HCT116 (cell line): ENCODE measurements around the gene ZNF430. TPM values are rescaled to one million over a fixed set of nuclear protein-coding genes. Genes with fewer than 3 reads are reported as not detected.

ENCODE experiments used
- ATAC-seq: fragments of 200-7000 bp; cut with Tn5 transposase; 2 replicates; pipeline ENCODE4 v1.9.1; 2020; ENCODE audit warnings: mild to moderate bottlenecking, moderate library complexity
- BruUV-seq: library from RNA; stranded (reverse); fragments of 400-500 nt; replicated peaks from 2 replicates; lab custom pipeline; 2021; lab: Mats Ljungman, UMichigan
- CTCF ChIA-PET: fragments of 300-600 bp; sonication (Branson Sonifier 250); formaldehyde crosslinking; loops from one replicate; lab custom pipeline; 2021; ENCODE audit warnings: antibody characterized with exemption; lab: Charles Lee
- POLR2A ChIA-PET: fragments of 300-600, 350-600 bp; sonication (Branson Sonifier 250); formaldehyde crosslinking; loops from one replicate; lab custom pipeline; 2021; ENCODE audit warnings: antibody characterized with exemption; lab: Charles Lee
- RAD21 ChIA-PET, 2 experiments: fragments of 300-600 bp; sonication (Branson Sonifier 250); formaldehyde crosslinking; loops; one replicate each; lab custom pipeline; 2023; ENCODE audit warnings: low total read pairs in 2 of 2; ENCODE audit not compliant: uncharacterized antibody in 2 of 2, unreplicated experiment in 2 of 2, low non-redundant PET in 1 of 2; lab: Charles Lee
- DNase-seq: peaks from one replicate; pipeline ENCODE4 v3.0.0-alpha.2; 2010; ENCODE audit warnings: low read depth, low spot score
- H2AFZ ChIP-seq: fragments of 200-600 bp; shearing (Covaris generic), sonication (generic); 2 replicates; pipeline ENCODE4 v1.6.1; 2017; ENCODE audit warnings: low read depth, mixed run types, mixed read lengths, antibody characterized with exemption, low read length; ENCODE audit not compliant: poor library complexity, severe bottlenecking
- H3K27ac ChIP-seq: 2 replicates; pipeline ENCODE4 v1.5.1; 2012; ENCODE audit warnings: low read depth, low read length
- H3K27me3 ChIP-seq: fragments of 200-600 bp; sonication (generic); 2 replicates; pipeline ENCODE4 v1.6.1; 2016; ENCODE audit warnings: mixed run types, low read length, mixed read lengths; ENCODE audit not compliant: insufficient read depth
- H3K36me3 ChIP-seq, 2 experiments: fragments of 200-500 bp in 1 of 2; fragments of 200-600 bp in 1 of 2; sonication (Bioruptor generic) in 1 of 2; sonication (generic) in 1 of 2; 2 replicates each; pipeline versions ENCODE4 v1.5.1 to v1.6.1; 2014 to 2016; ENCODE audit warnings: low read length in 2 of 2, inconsistent platforms in 1 of 2, mixed read lengths in 1 of 2, mixed run types in 1 of 2; ENCODE audit not compliant: insufficient read depth in 2 of 2, control insufficient read depth in 1 of 2
- H3K4me1 ChIP-seq, 2 experiments: fragments of 200-600 bp in 1 of 2; sonication (generic) in 1 of 2; 2 replicates each; pipeline versions ENCODE4 v1.5.1 to v1.6.1; 2012 to 2017; ENCODE audit warnings: low read length in 2 of 2, inconsistent platforms in 1 of 2, mild to moderate bottlenecking in 1 of 2, mixed read lengths in 1 of 2, mixed run types in 1 of 2, moderate library complexity in 1 of 2; ENCODE audit not compliant: insufficient read depth in 2 of 2, control insufficient read depth in 1 of 2
- H3K4me2 ChIP-seq: fragments of 200-600 bp; sonication (generic); 2 replicates; pipeline ENCODE4 v1.6.1; 2017; ENCODE audit warnings: mixed run types, low read length, mixed read lengths
- H3K4me3 ChIP-seq, 2 experiments: fragments of 200-600 bp in 1 of 2; sonication (generic) in 1 of 2; replicated peaks in 1 of 2; 2 replicates each; pipeline ENCODE4 v1.5.1; 2011 to 2016; ENCODE audit warnings: low read length in 2 of 2, control low read depth in 1 of 2, low read depth in 1 of 2, mild to moderate bottlenecking in 1 of 2, mixed read lengths in 1 of 2, mixed run types in 1 of 2
- H3K79me2 ChIP-seq: fragments of 200-600 bp; sonication (generic); 2 replicates; pipeline ENCODE4 v1.6.1; 2017; ENCODE audit warnings: mild to moderate bottlenecking, mixed run types, low read length, moderate library complexity, mixed read lengths; ENCODE audit not compliant: insufficient read depth
- H3K9ac ChIP-seq: fragments of 200-600 bp; sonication (generic); 2 replicates; pipeline ENCODE4 v1.6.1; 2016; ENCODE audit warnings: low read length, mixed read lengths
- H3K9me2 ChIP-seq: fragments of 200-600 bp; sonication (generic), shearing (Covaris generic); 2 replicates; pipeline ENCODE4 v1.6.1; 2017; ENCODE audit warnings: mixed run types, mild to moderate bottlenecking, moderate library complexity; ENCODE audit not compliant: insufficient read depth
- H3K9me3 ChIP-seq, 2 experiments: fragments of 200-500 bp in 1 of 2; fragments of 200-600 bp in 1 of 2; sonication (Bioruptor generic) in 1 of 2; sonication (generic) in 1 of 2; 2 replicates each; pipeline ENCODE4 v1.6.1; 2014 to 2017; ENCODE audit warnings: low read length in 2 of 2, mixed read lengths in 2 of 2, inconsistent platforms in 1 of 2, low read depth in 1 of 2, mild to moderate bottlenecking in 1 of 2, mixed run types in 1 of 2, moderate library complexity in 1 of 2; ENCODE audit not compliant: control insufficient read depth in 1 of 2, insufficient read depth in 1 of 2
- H4K20me1 ChIP-seq: fragments of 200-600 bp; sonication (generic), shearing (Covaris generic); 2 replicates; pipeline ENCODE4 v1.6.1; 2017; ENCODE audit warnings: mixed run types, mild to moderate bottlenecking, moderate library complexity; ENCODE audit not compliant: insufficient read depth
- ATF3 ChIP-seq: IDR thresholded peaks from 2 replicates; pipeline ENCODE4 v1.6.1; 2012
- CBX3 ChIP-seq: IDR thresholded peaks from 2 replicates; pipeline ENCODE4 v1.6.1; 2012; ENCODE audit warnings: low read depth
- CEBPB ChIP-seq: IDR thresholded peaks from 2 replicates; pipeline ENCODE4 v1.6.1; 2012; ENCODE audit warnings: low read depth
- EGR1 ChIP-seq: IDR thresholded peaks from 2 replicates; pipeline ENCODE4 v1.6.1; 2012; ENCODE audit warnings: low read depth
- EZH2phosphoT487 ChIP-seq: fragments of 200-600 bp; IDR thresholded peaks from 2 replicates; pipeline ENCODE4 v1.6.1; 2018; ENCODE audit warnings: antibody characterized with exemption, borderline replicate concordance
- POLR2AphosphoS5 ChIP-seq: IDR thresholded peaks from 2 replicates; pipeline ENCODE4 v1.6.1; 2011; ENCODE audit warnings: mild to moderate bottlenecking, low read depth, low read length, moderate library complexity
- RAD21 ChIP-seq: IDR thresholded peaks from 2 replicates; pipeline ENCODE4 v1.6.1; 2012; ENCODE audit warnings: low read depth, mild to moderate bottlenecking
- SIN3A ChIP-seq: IDR thresholded peaks from 2 replicates; pipeline ENCODE4 v1.6.1; 2012; ENCODE audit warnings: low read depth
- SP1 ChIP-seq: IDR thresholded peaks from 2 replicates; pipeline ENCODE4 v1.6.1; 2012; ENCODE audit warnings: low read depth
- SRF ChIP-seq: IDR thresholded peaks from 2 replicates; pipeline ENCODE4 v1.6.1; 2012; ENCODE audit warnings: low read depth
- TCF7L2 ChIP-seq: IDR thresholded peaks from 2 replicates; pipeline ENCODE4 v1.7.0; 2011; ENCODE audit warnings: borderline replicate concordance, inconsistent platforms; ENCODE audit not compliant: insufficient read depth, insufficient read length; ENCODE audit errors: extremely low read depth
- ZNF274 ChIP-seq: fragments of 200-500 bp; sonication (Bioruptor generic); IDR thresholded peaks from 2 replicates; pipeline ENCODE4 v1.6.1; 2014; ENCODE audit warnings: mild to moderate bottlenecking, low read depth, low read length, inconsistent platforms
- intact Hi-C: fragments of 100-400 bp; cut with micrococcal nuclease; formaldehyde crosslinking; loops from 2 replicates; pipeline ENCODE4 v1.10.0; 2022
- total RNA-seq: library from RNA; stranded (reverse); gene quantifications from one replicate; pipeline ENCODE4 v1.2.1, GENCODE V29; 2021; ENCODE audit not compliant: unreplicated experiment
- TF ChIP-seq, protein P1 (sequence below): IDR thresholded peaks from 2 replicates; pipeline ENCODE4 v1.6.1; 2012

The ZNF430 gene
- total RNA-seq, 1 experiment from 2014 or later, result 8.4 TPM

GRCh38 chr19:21046489-21046888 lies 26.0 kb downstream of the ZNF430 start:
- H4K20me1 ChIP-seq, result no peaks in the 10 kb centered on the region
- no peak overlapping the region for H3K4me2 ChIP-seq
- DNase-seq, result no peak
- H3K27me3 ChIP-seq, result no peaks in the 10 kb centered on the region
- H2AFZ ChIP-seq, result no peak overlapping the region
- 0 out of 4 replicates have a peak, but pooled peaks cover 0 to 4% of the 10 kb centered on the region in 2 experiments for H3K36me3 ChIP-seq
- no peaks in the 10 kb centered on the region for H3K9me2 ChIP-seq
- no peak overlapping the region for H3K4me3 ChIP-seq
- intact Hi-C loops, result no loop called here
- TF ChIP-seq EGR1 (no peak), CBX3 (no peak), POLR2AphosphoS5 (no peak), SP1 (no peak), EZH2phosphoT487 (no peak), SRF (no peak), TCF7L2 (no peak), ZNF274 (no peak), RAD21 (no peak), SIN3A (no peak), ATF3 (no peak)
- TF ChIP-seq, protein P1, sequence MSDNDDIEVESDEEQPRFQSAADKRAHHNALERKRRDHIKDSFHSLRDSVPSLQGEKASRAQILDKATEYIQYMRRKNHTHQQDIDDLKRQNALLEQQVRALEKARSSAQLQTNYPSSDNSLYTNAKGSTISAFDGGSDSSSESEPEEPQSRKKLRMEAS, result no peak
- ChIA-PET CTCF (no interaction called here), POLR2A (no interaction called here), RAD21 (no interaction called here)
- no TSS peak for BruUV-seq
- H3K27ac ChIP-seq, result no peak overlapping the region
- ATAC-seq, result no peak
- H3K79me2 ChIP-seq, result peaks cover 21% of the 10 kb centered on the region
- H3K4me1 ChIP-seq, result no peaks in the 10 kb centered on the region
- peaks cover 0 to 5% of the 10 kb centered on the region in 2 experiments; a peak in 1 of 4 replicates for H3K9me3 ChIP-seq
- no peak overlapping the region for H3K9ac ChIP-seq

DNA sequence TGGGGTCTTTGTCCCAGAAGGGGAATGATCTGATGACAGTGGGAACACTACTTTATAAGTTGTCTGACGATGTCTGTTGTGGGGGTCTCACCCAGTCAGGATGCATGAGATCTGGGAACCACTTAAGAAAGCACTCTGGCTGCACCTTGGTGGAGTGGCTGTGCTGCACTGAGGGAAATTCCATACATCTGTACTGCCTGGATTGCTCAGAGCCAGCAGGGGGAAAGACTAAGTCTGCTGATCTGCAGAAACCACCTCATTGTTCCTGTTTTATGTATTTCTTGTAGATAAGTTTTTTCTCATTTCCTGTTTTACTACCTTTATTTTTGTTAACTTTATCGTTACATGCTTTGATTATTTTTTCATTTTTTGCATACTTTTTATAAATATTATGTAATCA lies 27.3 kb downstream of the ZNF430 start:
- peaks cover 21% of the 10 kb centered on the region for H3K79me2 ChIP-seq
- RAD21 ChIA-PET, result no interaction called here
- BruUV-seq, result no TSS peak

More for the DNA sequence above, 27.3 kb downstream of the ZNF430 start:
- no peaks in the 10 kb centered on the region for H3K27me3 ChIP-seq
- no peak overlapping the region for H2AFZ ChIP-seq
- H3K9ac ChIP-seq, result no peak overlapping the region
- no peak overlapping the region for H3K4me3 ChIP-seq
- ChIA-PET CTCF (no interaction called here), POLR2A (no interaction called here)
- 0 out of 4 replicates have a peak, but pooled peaks cover 0 to 12% of the 10 kb centered on the region in 2 experiments for H3K36me3 ChIP-seq
- intact Hi-C loops, result no loop called here
- peaks cover 0 to 5% of the 10 kb centered on the region in 2 experiments; a peak in 1 of 4 replicates for H3K9me3 ChIP-seq
- H3K4me2 ChIP-seq, result no peak overlapping the region
- no peak for ATAC-seq
- no peaks in the 10 kb centered on the region for H3K9me2 ChIP-seq
- H3K4me1 ChIP-seq, result no peaks in the 10 kb centered on the region
- H4K20me1 ChIP-seq, result no peaks in the 10 kb centered on the region
- TF ChIP-seq, protein P1, result no peak
- TF ChIP-seq TCF7L2 (no peak), CEBPB (no peak)
- H3K27ac ChIP-seq, result no peak overlapping the region
- no peak for DNase-seq
